Activated CD4-positive, alpha-beta T cell treated with anti-CD3 and anti-CD28 coated beads for 36 hours (primary cell): Measurements from ENCODE around the gene ZNF710. TPM values are rescaled to one million over a fixed set of nuclear protein-coding genes. Genes with fewer than 3 reads are reported as not detected.

Source experiments
- ATAC-seq: fragments of 200-7000 bp; cut with Tn5 transposase; one replicate; pipeline ENCODE4 v1.10.0; 2021; ENCODE audit warnings: mild to moderate bottlenecking, moderate library complexity
- CTCF ChIA-PET: fragments of 350-600 bp; sonication (Branson Sonifier 250); formaldehyde crosslinking; loops from one replicate; lab custom pipeline; 2021; ENCODE audit warnings: antibody characterized with exemption; lab: Charles Lee
- POLR2A ChIA-PET: fragments of 350-600 bp; sonication (Branson Sonifier 250); formaldehyde crosslinking; loops from one replicate; lab custom pipeline; 2021; ENCODE audit warnings: antibody characterized with exemption, inconsistent platforms; lab: Charles Lee
- DNase-seq: peaks from one replicate; pipeline ENCODE4 v3.0.0-alpha.2; 2020
- H3K27ac Mint-ChIP-seq: one replicate; pipeline ENCODE4 v1.8.0; 2021; ENCODE audit warnings: mixed read lengths
- H3K27me3 Mint-ChIP-seq: one replicate; pipeline ENCODE4 v1.8.0; 2021; ENCODE audit warnings: mixed read lengths
- H3K36me3 Mint-ChIP-seq: one replicate; pipeline ENCODE4 v1.8.0; 2021; ENCODE audit warnings: low read depth, mixed read lengths
- H3K4me1 Mint-ChIP-seq: one replicate; pipeline ENCODE4 v1.8.0; 2021; ENCODE audit warnings: mixed read lengths
- H3K4me3 Mint-ChIP-seq: one replicate; pipeline ENCODE4 v1.8.0; 2021; ENCODE audit warnings: mild to moderate bottlenecking, moderate library complexity, mixed read lengths
- H3K9me3 Mint-ChIP-seq: one replicate; pipeline ENCODE4 v1.8.0; 2021; ENCODE audit warnings: low read depth, mixed read lengths
- intact Hi-C, 2 experiments: fragments of 100-400 bp; cut with DNase I in 1 of 2; cut with micrococcal nuclease in 1 of 2; formaldehyde crosslinking; loops; one replicate each; pipeline versions ENCODE4 v1.14.2 to v1.15.1; 2022 to 2024; cut with DNase I, micrococcal nuclease
- total RNA-seq, 2 experiments: library from RNA; stranded (reverse); gene quantifications; one replicate each; pipeline ENCODE4 v1.2.3, GENCODE V29; 2021

Gene ZNF710
- total RNA-seq, 2 experiments from 2014 or later = 22.8 to 34.9 TPM

- CTCF ChIA-PET = interaction anchor here (0.6 to 1.6 kb wide), 12 partner anchors 10 to 574 kb away, joined by 3 to 5 read pairs (median 3); partner anchors contain the start of gene AP3S2
- intact Hi-C loops = loop anchor here (1.0 to 5.0 kb wide), 6 partner anchors 34 to 228 kb away; partner anchors contain the start of genes AP3S2 (in 1 of the 2), CIB1 (in 1 of the 2) and GDPGP1 (in 1 of the 2)
- Mint-ChIP-seq H3K4me3 (peak overlapping the region; percentile 82), H3K36me3 (peaks cover 19% of the 10 kb centered on the region), H3K4me1 (peaks cover 71% of the 10 kb centered on the region), H3K27me3 (no peaks in the 10 kb centered on the region), H3K9me3 (no peaks in the 10 kb centered on the region), H3K27ac (peak overlapping the region; percentile 67)
- DNase-seq (peak; percentile 77), ATAC-seq (peak; percentile 70)
- POLR2A ChIA-PET = interaction anchor here (0.6 to 2.5 kb wide), 8 partner anchors 13 to 259 kb away, joined by 3 to 9 read pairs (median 4); partner anchors contain the start of gene AP3S2
Measured at GRCh38 chr15:90004671-90005070, 3.5 kb downstream of the ZNF710 start.

GRCh38 chr15:90006217-90007075 is 5.3 kb downstream of the ZNF710 start:
- Mint-ChIP-seq H3K27ac (peak overlapping the region; percentile 70), H3K27me3 (no peaks in the 10 kb centered on the region), H3K36me3 (peaks cover 26% of the 10 kb centered on the region), H3K4me3 (no peak overlapping the region), H3K4me1 (peaks cover 70% of the 10 kb centered on the region), H3K9me3 (no peaks in the 10 kb centered on the region)
- intact Hi-C loops = no loop called here
- DNase-seq = peak; percentile 44
- ChIA-PET CTCF (interaction anchor here (0.7 to 0.9 kb wide), 3 partner anchors 23 to 66 kb away, joined by 3 to 4 read pairs (median 3); no protein-coding TSS in a partner anchor), POLR2A (interaction anchor here (0.6 to 1.3 kb wide), 3 partner anchors 17 to 1371 kb away, joined by 3 to 5 read pairs (median 4); no protein-coding TSS in a partner anchor)
- peak; percentile 48 for ATAC-seq

DNA sequence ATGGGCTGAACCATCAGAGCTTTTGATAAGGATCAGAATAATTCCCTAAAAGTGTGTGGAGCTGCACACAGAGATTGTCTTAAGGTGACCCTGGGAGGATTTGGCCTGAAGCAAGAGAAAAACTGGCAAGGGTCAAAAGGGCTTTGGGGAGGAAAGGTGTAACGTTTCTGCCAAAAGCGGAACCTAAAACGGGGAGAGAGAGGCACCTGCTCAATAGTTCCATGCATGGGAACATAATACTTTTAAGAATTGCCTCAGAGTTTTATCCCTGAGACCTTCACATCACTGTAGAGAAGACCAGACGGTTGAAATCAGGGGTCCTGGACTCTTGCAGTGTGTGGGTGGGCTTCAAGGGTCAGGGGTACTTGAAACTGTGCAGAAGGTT is 5.9 kb downstream of the ZNF710 start:
- H3K4me3 Mint-ChIP-seq = no peak overlapping the region

DNA sequence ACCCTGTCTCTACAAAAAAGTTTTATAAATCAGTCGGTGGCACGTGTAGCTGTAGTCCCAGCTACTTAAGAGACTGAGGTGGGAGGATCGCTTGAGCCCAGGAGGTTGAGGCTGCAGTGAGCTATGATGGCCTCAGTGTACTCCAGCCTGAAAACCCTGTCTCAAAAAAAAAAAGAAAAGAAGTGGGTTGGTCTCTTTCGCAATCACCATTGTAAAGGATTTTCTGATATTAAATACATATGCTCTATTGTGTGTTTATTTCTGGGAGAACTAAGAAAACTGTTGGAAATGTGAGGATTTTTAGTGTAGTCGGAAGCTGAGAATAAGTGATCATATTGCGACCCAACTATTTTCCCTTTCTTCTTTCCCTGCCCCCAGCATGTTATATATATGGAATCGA is 7.5 kb downstream of the ZNF710 start:
- H3K9me3 Mint-ChIP-seq = peaks cover 1% of the 10 kb centered on the region
- H3K27ac Mint-ChIP-seq = no peak overlapping the region
- H3K27me3 Mint-ChIP-seq = no peaks in the 10 kb centered on the region
- ATAC-seq (no peak), DNase-seq (no peak)
- peaks cover 34% of the 10 kb centered on the region for H3K36me3 Mint-ChIP-seq
- no peak overlapping the region for H3K4me3 Mint-ChIP-seq
- intact Hi-C loops = no loop called here
- H3K4me1 Mint-ChIP-seq = peaks cover 67% of the 10 kb centered on the region
- ChIA-PET CTCF (no interaction called here), POLR2A (no interaction called here)

More for the DNA sequence above, 5.9 kb downstream of the ZNF710 start:
- Mint-ChIP-seq H3K9me3 (no peaks in the 10 kb centered on the region), H3K27me3 (no peaks in the 10 kb centered on the region), H3K27ac (peak overlapping the region; percentile 70), H3K36me3 (peaks cover 32% of the 10 kb centered on the region), H3K4me1 (peaks cover 70% of the 10 kb centered on the region)
- DNase-seq = no peak
- POLR2A ChIA-PET = interaction anchor here (1.2 to 1.3 kb wide), 2 partner anchors 16 to 1372 kb away, joined by 3 to 5 read pairs; no protein-coding TSS in a partner anchor
- intact Hi-C loops = no loop called here
- CTCF ChIA-PET = interaction anchor here (0.7 to 1.1 kb wide), 4 partner anchors 13 to 65 kb away, joined by 3 to 4 read pairs (median 3); no protein-coding TSS in a partner anchor
- ATAC-seq = no peak

DNA sequence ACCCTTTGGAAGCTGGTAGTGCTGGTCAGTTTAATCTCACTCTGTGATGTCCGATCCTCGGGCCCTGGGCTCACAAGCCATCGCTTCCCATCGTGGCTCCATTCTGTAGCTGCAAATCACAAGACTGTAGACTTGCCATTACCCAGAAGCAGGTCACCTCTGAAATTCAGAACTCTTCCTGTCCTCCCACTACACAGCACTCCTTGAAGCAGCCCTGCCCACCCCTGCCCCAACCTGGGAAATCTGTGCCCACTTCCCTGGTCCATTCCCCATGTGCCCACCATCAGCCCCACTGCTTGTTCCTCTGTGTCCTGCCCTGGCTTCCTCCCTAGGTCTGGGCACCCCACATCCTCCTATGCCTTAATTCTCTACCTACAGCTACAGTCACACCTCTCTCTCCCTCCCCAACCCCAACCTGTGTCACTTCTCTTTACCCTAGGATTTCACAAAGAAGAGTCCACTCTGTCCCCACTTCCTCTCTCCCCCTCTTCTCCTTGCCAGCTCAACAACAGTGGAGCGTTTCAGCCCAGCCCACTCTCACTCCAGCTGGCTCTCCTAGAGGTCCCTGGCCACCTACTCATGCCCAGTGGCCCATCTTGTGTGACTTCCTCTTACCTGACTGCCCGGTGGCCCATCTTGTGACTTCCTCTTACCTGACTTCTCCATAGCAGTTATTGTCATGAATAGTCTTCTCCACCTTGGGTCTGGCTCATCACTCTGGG is 8.3 kb downstream of the ZNF710 start:
- Mint-ChIP-seq H3K36me3 (peaks cover 35% of the 10 kb centered on the region), H3K9me3 (peaks cover 3% of the 10 kb centered on the region), H3K4me1 (peaks cover 65% of the 10 kb centered on the region), H3K27ac (no peak overlapping the region), H3K4me3 (no peak overlapping the region), H3K27me3 (no peaks in the 10 kb centered on the region)
- CTCF ChIA-PET = interaction anchor here (0.6 kb wide), 1 partner anchor 382 kb away, joined by 3 read pairs; no protein-coding TSS in a partner anchor
- DNase-seq (no peak), ATAC-seq (no peak)
- POLR2A ChIA-PET = no interaction called here
- intact Hi-C loops = no loop called here

GRCh38 chr15:90011705-90012104 is 10.6 kb downstream of the ZNF710 start:
- ChIA-PET POLR2A (no interaction called here), CTCF (no interaction called here)
- Mint-ChIP-seq H3K4me3 (no peak overlapping the region), H3K27me3 (no peaks in the 10 kb centered on the region), H3K4me1 (peaks cover 55% of the 10 kb centered on the region), H3K36me3 (peaks cover 31% of the 10 kb centered on the region), H3K27ac (no peak overlapping the region), H3K9me3 (peaks cover 3% of the 10 kb centered on the region)
- DNase-seq (no peak), ATAC-seq (no peak)
- intact Hi-C loops = no loop called here

DNA sequence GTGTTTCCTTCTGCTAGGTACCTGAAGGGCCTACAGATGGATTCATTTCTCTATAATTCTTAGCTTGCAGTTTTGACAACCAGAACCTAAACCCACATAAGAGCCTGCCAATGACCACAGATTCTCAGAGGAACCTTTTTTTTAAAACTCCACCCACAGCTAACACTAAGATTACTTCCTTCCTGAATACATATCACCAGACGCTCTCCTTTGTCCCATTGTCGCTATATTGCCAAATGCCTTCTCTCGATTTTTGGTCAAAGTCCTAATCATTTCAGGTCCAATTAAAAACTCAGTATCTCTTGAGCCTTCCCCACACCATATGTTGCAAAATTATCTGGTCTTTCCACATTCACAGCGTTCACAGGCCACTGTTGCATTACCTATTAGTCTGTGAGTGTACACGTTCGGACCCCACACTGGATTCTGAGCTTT is 12.4 kb downstream of the ZNF710 start:
- POLR2A ChIA-PET = no interaction called here
- ATAC-seq (peak; percentile 78), DNase-seq (no peak)
- Mint-ChIP-seq H3K4me1 (peaks cover 58% of the 10 kb centered on the region), H3K36me3 (peaks cover 31% of the 10 kb centered on the region), H3K4me3 (no peak overlapping the region), H3K27ac (peak overlapping the region; percentile 72), H3K9me3 (peaks cover 3% of the 10 kb centered on the region), H3K27me3 (no peaks in the 10 kb centered on the region)
- intact Hi-C loops = no loop called here
- CTCF ChIA-PET = interaction anchor here (0.5 to 1.6 kb wide), 6 partner anchors 10 to 922 kb away, joined by 3 to 7 read pairs (median 4); partner anchors contain the start of gene UNC45A

GRCh38 chr15:90015294-90015693 is 14.2 kb downstream of the ZNF710 start:
- ChIA-PET POLR2A (interaction anchor here (0.8 kb wide), 1 partner anchor 405 kb away, joined by 3 read pairs; no protein-coding TSS in a partner anchor), CTCF (no interaction called here)
- peaks cover 3% of the 10 kb centered on the region for H3K9me3 Mint-ChIP-seq
- intact Hi-C loops = no loop called here
- ATAC-seq (no peak), DNase-seq (no peak)
- no peaks in the 10 kb centered on the region for H3K27me3 Mint-ChIP-seq
- no peak overlapping the region for H3K4me3 Mint-ChIP-seq
- H3K27ac Mint-ChIP-seq = no peak overlapping the region
- peaks cover 50% of the 10 kb centered on the region for H3K4me1 Mint-ChIP-seq
- H3K36me3 Mint-ChIP-seq = peaks cover 21% of the 10 kb centered on the region

- CTCF ChIA-PET = no interaction called here
- peaks cover 50% of the 10 kb centered on the region for H3K4me1 Mint-ChIP-seq
- POLR2A ChIA-PET = no interaction called here
- intact Hi-C loops = no loop called here
- H3K9me3 Mint-ChIP-seq = peaks cover 3% of the 10 kb centered on the region
- DNase-seq = peak; percentile 2
- peaks cover 21% of the 10 kb centered on the region for H3K36me3 Mint-ChIP-seq
- no peaks in the 10 kb centered on the region for H3K27me3 Mint-ChIP-seq
- H3K27ac Mint-ChIP-seq = peak overlapping the region; percentile 37
- ATAC-seq = no peak
- H3K4me3 Mint-ChIP-seq = no peak overlapping the region
Measured at GRCh38 chr15:90015749-90016148, 14.6 kb downstream of the ZNF710 start.

GRCh38 chr15:90016721-90017120 is 15.6 kb downstream of the ZNF710 start:
- H3K27ac Mint-ChIP-seq = no peak overlapping the region
- CTCF ChIA-PET = interaction anchor here (0.6 to 2.1 kb wide), 6 partner anchors 9 to 83 kb away, joined by 3 to 7 read pairs (median 4); partner anchors contain the start of gene ZNF710
- H3K4me3 Mint-ChIP-seq = no peak overlapping the region
- intact Hi-C loops = no loop called here
- H3K9me3 Mint-ChIP-seq = peaks cover 3% of the 10 kb centered on the region
- no peak for DNase-seq
- peaks cover 15% of the 10 kb centered on the region for H3K36me3 Mint-ChIP-seq
- POLR2A ChIA-PET = interaction anchor here (0.6 kb wide), 1 partner anchor 98 kb away, joined by 3 read pairs; no protein-coding TSS in a partner anchor
- peak; percentile 30 for ATAC-seq
- peaks cover 52% of the 10 kb centered on the region for H3K4me1 Mint-ChIP-seq
- no peaks in the 10 kb centered on the region for H3K27me3 Mint-ChIP-seq
